KOPT-K1 (cell line): ENCODE data around the gene SCUBE1.

Experiments
- H3K27ac ChIP-seq: fragments of 200-600 bp; sonication (generic); 2 replicates; pipeline ENCODE4 v1.5.1; 2016; ENCODE audit warnings: antibody characterized with exemption, mild to moderate bottlenecking, low read depth, low read length; ENCODE audit not compliant: poor library complexity, severe bottlenecking
- H3K36me3 ChIP-seq: fragments of 200-600 bp; sonication (generic); 2 replicates; pipeline ENCODE4 v1.5.1; 2017; ENCODE audit warnings: antibody characterized with exemption, mild to moderate bottlenecking, low read length, moderate library complexity; ENCODE audit not compliant: insufficient read depth
- H3K9me3 ChIP-seq: fragments of 200-600 bp; sonication (generic); 2 replicates; pipeline ENCODE4 v1.5.1; 2017; ENCODE audit warnings: antibody characterized with exemption, low read length, mild to moderate bottlenecking; ENCODE audit not compliant: insufficient read depth, poor library complexity, severe bottlenecking

The SCUBE1 gene

DNA sequence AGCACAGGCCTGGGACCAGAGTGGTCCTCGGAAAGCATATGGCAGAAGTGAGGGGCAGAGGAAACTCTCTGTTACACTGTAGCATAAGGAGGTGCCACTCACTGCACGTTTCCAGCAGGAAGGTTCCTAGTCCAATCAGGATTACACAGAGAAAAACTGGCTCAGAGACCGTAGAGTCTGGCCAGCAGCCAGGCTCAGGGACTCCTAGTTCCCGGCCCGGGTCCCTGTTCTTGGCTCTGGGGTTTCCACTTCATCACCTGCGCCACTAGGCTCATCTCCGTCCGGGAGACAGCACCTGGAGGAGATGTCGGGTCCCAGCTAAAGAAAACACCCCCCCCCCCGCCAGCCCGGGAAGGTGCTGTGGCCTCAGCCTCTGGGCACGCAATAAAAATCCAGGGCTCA, 157.3 kb downstream of the SCUBE1 start:
- peak overlapping the region; percentile 81 for H3K27ac ChIP-seq

GRCh38 chr22:43183496-43184277, 159.5 kb downstream of the SCUBE1 start:
- Histone ChIP-seq H3K9me3 (no peaks in the 10 kb centered on the region), H3K36me3 (peaks cover 60% of the 10 kb centered on the region), H3K27ac (no peak overlapping the region)

More for the DNA sequence above, 157.3 kb downstream of the SCUBE1 start:
- peaks cover 1% of the 10 kb centered on the region for H3K9me3 ChIP-seq
- H3K36me3 ChIP-seq: peaks cover 38% of the 10 kb centered on the region

- Histone ChIP-seq H3K9me3 (no peaks in the 10 kb centered on the region), H3K36me3 (peaks cover 68% of the 10 kb centered on the region), H3K27ac (no peak overlapping the region)
These were observed 160.4 kb downstream of the SCUBE1 start for GRCh38 chr22:43182726-43183125.

DNA sequence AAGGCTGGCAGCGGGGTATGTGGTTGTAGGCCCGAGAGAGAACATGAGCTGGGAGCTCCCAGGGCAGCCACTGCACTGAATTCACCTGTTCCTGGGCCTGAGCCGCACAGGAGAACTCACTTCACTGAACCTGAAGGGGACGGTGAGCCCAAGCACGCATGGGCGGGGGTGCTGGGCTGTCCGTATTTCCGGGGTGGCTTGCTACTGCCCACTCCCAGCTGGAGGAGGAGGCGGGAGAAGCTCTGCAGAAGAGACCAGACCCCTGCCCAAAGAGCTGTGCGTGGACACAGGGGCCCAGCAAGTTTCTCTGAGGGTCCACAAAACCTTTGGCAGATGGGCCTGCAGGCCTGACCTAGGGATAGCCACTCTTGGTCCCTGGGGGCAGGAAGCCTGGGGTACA, 161.1 kb downstream of the SCUBE1 start:
- H3K9me3 ChIP-seq: no peaks in the 10 kb centered on the region
- H3K27ac ChIP-seq: no peak overlapping the region
- H3K36me3 ChIP-seq: peaks cover 73% of the 10 kb centered on the region

DNA sequence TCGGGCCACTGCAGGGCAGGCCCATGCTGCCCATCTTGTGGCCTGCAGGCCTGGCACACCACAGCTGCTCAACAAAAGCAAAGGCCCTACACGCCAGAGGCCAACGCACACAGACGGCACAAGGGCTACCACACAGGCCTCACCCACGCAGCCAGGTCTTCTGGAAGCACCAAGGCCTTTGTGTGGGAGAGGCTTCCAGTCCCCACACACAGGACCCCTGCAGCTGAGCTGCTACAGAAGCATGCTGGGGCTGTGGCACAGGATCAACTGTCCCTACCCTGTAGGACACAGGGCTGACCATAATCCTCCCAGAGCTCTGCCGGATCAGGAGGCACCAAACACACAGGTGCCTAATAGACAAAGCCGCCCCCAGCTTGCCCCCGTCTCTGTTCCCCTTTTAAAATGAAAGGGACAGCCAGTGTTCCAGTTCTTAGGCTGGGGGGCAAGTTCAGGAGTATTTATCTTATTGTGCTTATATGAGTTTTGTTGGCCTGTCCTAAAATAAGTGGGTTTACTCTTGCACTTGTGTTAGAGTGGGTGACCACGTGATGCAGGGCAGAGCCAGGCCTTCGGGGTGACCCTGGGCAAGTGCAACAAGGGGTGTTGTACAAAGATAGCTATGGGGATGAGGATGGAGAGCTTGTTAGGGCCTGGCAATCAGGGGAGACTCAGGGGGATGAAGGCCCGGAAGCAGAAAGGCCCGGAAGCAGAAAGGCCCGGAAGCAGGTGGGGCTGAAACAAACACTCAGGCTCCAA, 161.7 kb downstream of the SCUBE1 start:
- no peaks in the 10 kb centered on the region for H3K9me3 ChIP-seq
- no peak overlapping the region for H3K27ac ChIP-seq
- H3K36me3 ChIP-seq: peaks cover 80% of the 10 kb centered on the region

GRCh38 chr22:43180670-43181069, 162.5 kb downstream of the SCUBE1 start:
- Histone ChIP-seq H3K27ac (no peak overlapping the region), H3K36me3 (peaks cover 88% of the 10 kb centered on the region), H3K9me3 (no peaks in the 10 kb centered on the region)

DNA sequence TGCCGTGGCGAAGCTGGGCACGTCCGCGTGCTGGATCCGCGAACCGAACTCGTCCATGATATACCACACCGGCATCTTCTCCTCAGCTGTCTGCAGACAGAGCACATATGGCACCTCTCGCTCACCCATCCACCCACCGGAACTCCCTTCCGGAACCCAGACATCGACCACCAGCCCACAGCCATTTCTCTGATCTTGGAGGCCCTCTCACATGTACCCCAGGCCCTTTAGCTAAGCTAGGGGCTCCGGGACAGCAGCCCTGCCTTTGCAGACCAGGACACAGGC, 163.3 kb downstream of the SCUBE1 start:
- peaks cover 96% of the 10 kb centered on the region for H3K36me3 ChIP-seq
- no peaks in the 10 kb centered on the region for H3K9me3 ChIP-seq
- H3K27ac ChIP-seq: no peak overlapping the region

DNA sequence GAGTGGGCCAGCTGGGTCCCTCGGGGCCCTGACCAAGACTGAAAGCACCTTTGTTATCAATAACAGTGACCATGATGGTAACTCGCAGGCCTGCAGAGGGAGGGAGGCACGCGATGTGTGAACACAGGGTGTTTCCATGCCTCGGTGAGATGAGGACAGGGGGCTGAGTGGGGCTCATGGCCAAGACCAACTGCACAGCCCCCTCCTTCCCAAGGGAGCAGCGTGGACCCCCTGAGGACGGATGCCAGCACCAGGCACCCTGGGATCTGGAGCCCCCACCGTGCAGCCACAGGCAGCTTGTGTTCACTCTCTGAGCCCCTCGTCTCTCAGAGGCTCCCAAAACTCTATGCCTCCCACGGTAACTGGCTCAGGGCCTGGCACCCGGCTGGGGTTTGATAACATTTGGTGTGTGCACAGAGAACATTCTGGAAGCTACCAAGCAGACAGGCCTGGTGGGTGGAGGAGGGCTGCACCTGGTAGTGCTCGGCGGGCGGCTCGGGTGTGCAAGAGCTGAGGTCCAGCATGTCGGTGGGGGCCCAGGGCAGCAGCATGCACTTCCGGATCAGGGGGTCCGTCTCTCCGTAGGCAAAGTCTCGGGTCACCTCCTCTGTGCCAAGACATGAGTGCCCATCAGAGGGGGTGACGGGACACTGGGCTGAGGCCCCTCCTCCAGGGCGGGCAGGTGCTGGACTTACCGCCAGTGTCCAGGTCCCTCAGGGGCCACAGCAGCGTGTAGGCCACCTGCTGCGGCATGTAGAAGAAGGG, 163.8 kb downstream of the SCUBE1 start:
- Histone ChIP-seq H3K9me3 (no peaks in the 10 kb centered on the region), H3K27ac (no peak overlapping the region), H3K36me3 (peaks cover 98% of the 10 kb centered on the region)

GRCh38 chr22:43177479-43177878, 165.7 kb downstream of the SCUBE1 start:
- H3K9me3 ChIP-seq: no peaks in the 10 kb centered on the region
- peaks cover 98% of the 10 kb centered on the region for H3K36me3 ChIP-seq

GRCh38 chr22:43176090-43176489, 167.1 kb downstream of the SCUBE1 start:
- H3K27ac ChIP-seq: no peak overlapping the region
- H3K9me3 ChIP-seq: no peaks in the 10 kb centered on the region
- H3K36me3 ChIP-seq: peaks cover 98% of the 10 kb centered on the region

More at GRCh38 chr22:43177479-43177878, 165.7 kb downstream of the SCUBE1 start:
- no peak overlapping the region for H3K27ac ChIP-seq

DNA sequence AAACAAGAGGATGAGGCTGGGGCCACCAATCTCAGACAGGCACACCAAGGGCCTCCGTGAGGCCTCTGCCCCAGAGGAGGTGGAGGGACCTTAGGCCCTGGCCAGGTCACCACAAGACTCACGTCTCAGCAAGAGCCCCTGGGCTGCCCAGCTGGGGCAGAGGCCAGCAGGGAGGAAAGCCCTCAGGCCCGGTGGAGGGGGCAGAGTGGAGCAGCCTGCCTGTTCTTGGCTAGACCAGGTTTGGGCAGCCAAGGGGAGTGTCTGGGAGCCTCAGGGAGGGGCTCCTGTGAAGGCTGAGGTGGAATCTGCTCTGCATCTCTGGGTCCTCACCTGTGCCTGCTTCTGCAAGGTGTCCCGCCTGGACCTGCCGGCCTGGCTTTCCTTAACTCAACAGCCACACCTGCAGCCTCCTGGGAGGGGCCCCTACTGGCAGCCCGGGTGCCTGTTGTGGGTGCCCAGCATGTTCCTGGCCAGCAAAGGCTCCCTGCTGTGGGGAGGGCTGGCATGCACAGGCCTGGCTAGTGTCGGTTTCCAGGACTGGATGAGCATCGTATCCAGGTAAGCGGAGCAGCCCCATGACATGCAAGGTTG, 168.1 kb downstream of the SCUBE1 start:
- no peaks in the 10 kb centered on the region for H3K9me3 ChIP-seq
- no peak overlapping the region for H3K27ac ChIP-seq
- H3K36me3 ChIP-seq: peaks cover 98% of the 10 kb centered on the region

DNA sequence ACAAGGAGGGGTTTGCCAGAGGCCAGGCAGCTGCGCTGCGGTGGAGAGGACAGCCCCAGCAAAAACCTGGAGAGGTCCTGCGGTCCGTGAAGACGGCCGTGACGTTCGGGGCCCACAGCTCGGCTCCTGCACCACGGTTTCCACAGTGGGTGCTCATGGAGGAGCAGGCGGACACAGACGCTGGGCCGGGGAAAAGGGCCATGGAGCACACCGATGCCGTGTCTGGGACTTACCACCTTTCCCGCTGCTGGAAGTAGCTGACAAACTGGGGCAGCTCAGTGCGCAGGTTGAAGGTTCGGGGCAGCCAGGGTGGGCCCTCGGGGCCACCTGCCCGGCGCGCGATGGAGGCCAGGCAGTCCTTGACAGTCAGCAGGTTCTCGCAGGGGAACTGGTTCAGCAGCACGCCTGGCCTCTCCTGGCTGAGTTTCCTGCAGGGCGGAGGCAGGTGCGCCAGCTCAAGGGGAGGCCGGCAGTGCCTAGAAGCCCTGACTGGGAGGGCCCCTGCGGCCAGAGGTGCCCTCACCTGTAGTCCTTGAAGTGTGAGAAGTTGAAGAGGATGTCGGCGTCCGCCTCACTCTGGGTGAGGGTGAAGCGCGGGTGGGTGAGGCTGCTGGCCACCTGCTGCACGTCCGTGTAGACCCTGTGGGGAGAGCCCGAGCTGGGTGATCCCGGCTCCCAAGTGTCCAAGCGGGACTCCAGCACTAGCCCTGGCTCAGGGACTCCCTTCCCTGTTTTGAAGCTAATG, 169.0 kb downstream of the SCUBE1 start:
- no peaks in the 10 kb centered on the region for H3K9me3 ChIP-seq
- no peak overlapping the region for H3K27ac ChIP-seq
- peaks cover 98% of the 10 kb centered on the region for H3K36me3 ChIP-seq

DNA sequence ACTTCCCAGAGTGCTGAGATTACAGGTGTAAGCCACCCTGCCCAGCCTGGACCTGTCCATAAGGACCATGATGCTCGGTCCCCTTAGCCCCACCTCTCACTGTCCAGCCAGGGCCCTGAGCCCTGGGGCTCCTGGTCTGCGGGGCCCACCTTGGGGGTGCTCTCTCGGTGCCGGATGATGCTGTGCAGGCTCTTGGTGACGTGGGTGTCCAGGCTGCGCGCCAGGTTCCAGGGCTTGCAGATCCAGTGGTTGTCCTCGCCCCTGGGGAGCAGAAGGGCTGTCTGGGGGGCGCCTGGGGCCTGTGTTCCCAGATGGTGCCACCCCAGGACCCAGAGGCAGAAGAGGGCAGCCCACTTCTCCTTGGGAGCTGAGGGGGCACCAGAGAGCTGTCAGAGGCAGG, 169.6 kb downstream of the SCUBE1 start:
- peaks cover 98% of the 10 kb centered on the region for H3K36me3 ChIP-seq
- no peak overlapping the region for H3K27ac ChIP-seq
- H3K9me3 ChIP-seq: no peaks in the 10 kb centered on the region

DNA sequence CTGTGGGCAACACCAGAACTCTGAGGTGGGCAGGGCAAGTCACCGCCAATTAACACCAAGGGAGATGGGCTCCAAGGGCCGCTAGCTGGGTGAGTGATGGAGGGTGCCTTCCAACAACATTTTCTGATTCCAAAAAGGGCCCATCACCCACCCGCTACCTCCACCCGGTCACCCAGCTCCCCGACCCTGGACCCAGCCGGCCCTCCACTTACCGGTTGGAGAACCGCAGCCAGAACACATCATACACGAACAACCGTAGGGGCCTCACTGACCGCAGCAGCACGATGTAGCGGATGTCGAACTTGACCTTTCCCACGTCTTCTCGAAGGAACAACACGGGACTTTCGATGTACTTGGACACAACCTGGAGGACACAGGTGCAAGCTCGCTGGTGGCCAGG, 171.0 kb downstream of the SCUBE1 start:
- Histone ChIP-seq H3K27ac (no peak overlapping the region), H3K36me3 (peaks cover 100% of the 10 kb centered on the region), H3K9me3 (no peaks in the 10 kb centered on the region)
